Astrocyte of the cerebellum (primary cell): Measurements from ENCODE around the gene C2CD3.

ENCODE experiments used
- DNase-seq: peaks from one replicate; pipeline ENCODE4 v3.0.0-alpha.2; 2011; ENCODE audit warnings: low read depth
- H3K4me3 ChIP-seq: 2 replicates; pipeline ENCODE4 v1.5.1; 2011; ENCODE audit warnings: mild to moderate bottlenecking, low read depth, low read length, moderate library complexity
- CTCF ChIP-seq: IDR thresholded peaks from 2 replicates; pipeline ENCODE4 v1.5.1; 2012; ENCODE audit warnings: low read length, low read depth, moderate library complexity, mild to moderate bottlenecking; ENCODE audit errors: missing control alignments
- in situ Hi-C: cut with HindIII; loops from 2 replicates; pipeline ENCODE4 v1.10.0; 2017; ENCODE audit warnings: low sequenced_read_pairs

Gene C2CD3

GRCh38 chr11:74002832-74003231 is 168.0 kb downstream of the C2CD3 start:
- in situ Hi-C loops = no loop called here
- no peak for DNase-seq
- H3K4me3 ChIP-seq = no peak overlapping the region
- TF ChIP-seq CTCF = no peak

GRCh38 chr11:74001822-74002286 is 168.9 kb downstream of the C2CD3 start:
- no peak for TF ChIP-seq CTCF
- H3K4me3 ChIP-seq = no peak overlapping the region
- DNase-seq = no peak
- in situ Hi-C loops = no loop called here

- in situ Hi-C loops = no loop called here
- no peak for TF ChIP-seq CTCF
- DNase-seq = no peak
- H3K4me3 ChIP-seq = no peak overlapping the region
These were observed 170.3 kb downstream of the C2CD3 start for GRCh38 chr11:74000307-74001133.

- no peak for TF ChIP-seq CTCF
- in situ Hi-C loops = no loop called here
- no peak overlapping the region for H3K4me3 ChIP-seq
- DNase-seq = no peak
These were observed 171.1 kb downstream of the C2CD3 start for GRCh38 chr11:73999581-74000306.

GRCh38 chr11:73998846-73999575 is 171.8 kb downstream of the C2CD3 start:
- no peak for TF ChIP-seq CTCF
- H3K4me3 ChIP-seq = no peak overlapping the region
- in situ Hi-C loops = no loop called here
- no peak for DNase-seq

GRCh38 chr11:73997120-73997770 is 173.6 kb downstream of the C2CD3 start:
- in situ Hi-C loops = no loop called here
- TF ChIP-seq CTCF = no peak
- DNase-seq = no peak

More at GRCh38 chr11:73997120-73997770, 173.6 kb downstream of the C2CD3 start:
- no peak overlapping the region for H3K4me3 ChIP-seq
